Esophagus squamous epithelium (tissue), 5 donors: Measurements from ENCODE around the gene SLC19A2. TPM values are rescaled to one million over a fixed set of nuclear protein-coding genes. Genes with fewer than 3 reads are reported as not detected.

Experiments used
- DNase-seq: peaks from one replicate; lab custom pipeline; 2025; lab: John Stamatoyannopoulos, UW
- H3K27ac ChIP-seq, 4 donors: fragments of 200-600 bp; sonication (generic); one replicate each; pipeline ENCODE4 v1.5.1; 2016 to 2019; ENCODE audit warnings: mild to moderate bottlenecking in 1 of 4
- H3K27me3 ChIP-seq, 4 donors: fragments of 200-600 bp; sonication (generic); 1 replicate in 3 of 4; 2 replicates in 1 of 4; pipeline versions ENCODE4 v1.5.1 to v1.6.0; 2017 to 2021; ENCODE audit warnings: antibody characterized with exemption in 1 of 4
- H3K36me3 ChIP-seq, 3 donors: fragments of 200-600 bp; sonication (generic); one replicate each; pipeline ENCODE4 v1.5.1; 2016 to 2019
- H3K4me1 ChIP-seq, 3 donors: fragments of 200-600 bp; sonication (generic); one replicate each; pipeline ENCODE4 v1.5.1; 2017 to 2019
- H3K4me3 ChIP-seq, 4 donors: fragments of 200-600 bp; sonication (generic); 1 replicate in 3 of 4; 2 replicates in 1 of 4; pipeline ENCODE4 v1.5.1; 2016 to 2019; ENCODE audit warnings: mild to moderate bottlenecking in 2 of 4, moderate library complexity in 1 of 4
- H3K9me3 ChIP-seq, 3 donors: fragments of 200-600 bp; sonication (generic); one replicate each; pipeline ENCODE4 v1.5.1; 2016 to 2019
- CTCF ChIP-seq, 6 experiments: fragments of 450-650 bp in 4 of 6; fragments of 200-600 bp in 2 of 6; sonication (generic) in 2 of 6; IDR thresholded peaks; one replicate each; pipeline ENCODE4 v1.5.1; 2016 to 2019; ENCODE audit warnings: antibody characterized with exemption in 6 of 6, mild to moderate bottlenecking in 4 of 6, moderate library complexity in 4 of 6
- POLR2A ChIP-seq, 4 donors: fragments of 450-650 bp; IDR thresholded peaks; one replicate each; pipeline ENCODE4 v1.6.1; 2017; ENCODE audit warnings: antibody characterized with exemption in 4 of 4, mild to moderate bottlenecking in 4 of 4, moderate library complexity in 3 of 4
- WGBS, 2 donors: methylation state at CpG; one replicate each; pipeline ENCODE4 v1.1.5; 2018; 5-methylcytosine and 5-hydroxymethylcytosine counted together
- intact Hi-C: fragments of 100-400 bp; cut with DNase I; formaldehyde crosslinking; loops from one replicate; pipeline ENCODE4 v1.15.0; 2022
- total RNA-seq, 4 donors: library from RNA; depleted of rRNA; stranded (reverse); fragments of >200 nt; gene quantifications; one replicate each; pipeline ENCODE4 v1.1.0, GENCODE V29; 2016
- donor health status: DM: yes; HTN: yes; CAD: no.

The SLC19A2 gene
- total RNA-seq, 4 donors from 2014 or later: 7.0 to 21.4 (median 11.8) TPM

- 83 to 92% methylated on average over 4 of the region's 4 CpGs for WGBS, 2 donors
- Histone ChIP-seq H3K4me1 (peaks cover 15 to 36% (median 16%) of the 10 kb centered on the region in 3 donors), H3K4me3 (no peak overlapping the region), H3K9me3 (no peaks in the 10 kb centered on the region), H3K27me3 (no peaks in the 10 kb centered on the region), H3K27ac (peak overlapping the region in 1 of 4 donors; percentile 96), H3K36me3 (no peaks in the 10 kb centered on the region)
- intact Hi-C loops: no loop called here
- no peak for DNase-seq
- no peak for TF ChIP-seq POLR2A (IDR thresholded peaks at IDR 0.05)
- no peak for TF ChIP-seq CTCF (IDR thresholded peaks at IDR 0.05)
Observed at GRCh38 chr1:169488157-169488556, 2.4 kb upstream of the SLC19A2 start.

DNA sequence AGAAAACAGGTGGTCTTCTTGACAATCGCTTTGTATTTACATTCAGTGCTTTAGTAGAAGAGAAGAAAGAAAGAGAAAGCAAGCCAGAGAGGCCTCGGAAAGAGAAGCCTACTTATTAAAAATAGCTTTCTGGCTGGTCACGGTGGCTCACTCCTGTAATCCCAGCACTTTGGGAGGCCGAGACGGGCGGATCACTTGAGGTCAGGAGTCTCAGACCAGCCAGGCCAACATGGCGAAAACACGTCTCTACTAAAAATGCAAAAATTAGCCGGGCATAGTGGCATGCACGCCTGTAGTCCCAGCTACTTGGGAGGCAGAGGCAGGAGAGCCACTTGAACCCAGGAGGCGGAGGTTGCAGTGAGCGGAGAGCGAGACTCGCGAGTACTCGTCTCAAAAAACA lies 1.8 kb upstream of the SLC19A2 start:
- no peak for DNase-seq
- WGBS, 2 donors: 87 to 92% methylated on average over 16 of the region's 16 CpGs
- peak overlapping the region; percentile 96 to 99 (median 98) for H3K27ac ChIP-seq
- no peaks in the 10 kb centered on the region for H3K9me3 ChIP-seq
- H3K4me1 ChIP-seq: peaks cover 15 to 42% (median 16%) of the 10 kb centered on the region in 3 donors
- no peaks in the 10 kb centered on the region for H3K27me3 ChIP-seq
- TF ChIP-seq CTCF (IDR thresholded peaks at IDR 0.05): no peak
- no peak for TF ChIP-seq POLR2A (IDR thresholded peaks at IDR 0.05)
- H3K36me3 ChIP-seq: no peaks in the 10 kb centered on the region
- no peak overlapping the region for H3K4me3 ChIP-seq
- intact Hi-C loops: no loop called here

DNA sequence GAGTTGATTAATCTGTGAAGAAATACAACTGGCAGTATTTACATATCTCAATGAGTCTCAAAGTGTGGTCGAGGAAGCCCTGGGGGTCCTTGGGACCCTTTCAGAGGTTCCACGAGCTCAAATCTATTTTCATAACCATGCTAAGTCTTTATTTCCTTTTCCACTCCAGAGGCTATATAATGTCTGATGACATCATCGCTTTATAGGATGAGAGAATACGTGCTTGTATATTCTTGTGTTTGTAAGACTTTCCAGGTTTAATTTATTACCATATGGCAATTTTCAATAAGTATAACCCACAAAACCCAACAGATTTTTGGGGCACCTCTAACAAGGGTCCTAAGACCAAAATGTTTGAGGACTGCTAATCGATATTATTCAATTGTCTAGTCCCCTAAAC lies 1.4 kb upstream of the SLC19A2 start:
- Histone ChIP-seq H3K4me1 (peaks cover 15 to 44% (median 16%) of the 10 kb centered on the region in 3 donors), H3K27ac (peak overlapping the region; percentile 96 to 99 (median 98)), H3K36me3 (no peaks in the 10 kb centered on the region), H3K9me3 (no peaks in the 10 kb centered on the region), H3K4me3 (peak overlapping the region in 2 of 4 donors; percentile 87 to 97), H3K27me3 (no peaks in the 10 kb centered on the region)
- intact Hi-C loops: no loop called here
- WGBS, 2 donors: 64 to 76% methylated on average over 5 of the region's 5 CpGs
- TF ChIP-seq CTCF (IDR thresholded peaks at IDR 0.05) (no peak), POLR2A (IDR thresholded peaks at IDR 0.05) (no peak)
- no peak for DNase-seq

DNA sequence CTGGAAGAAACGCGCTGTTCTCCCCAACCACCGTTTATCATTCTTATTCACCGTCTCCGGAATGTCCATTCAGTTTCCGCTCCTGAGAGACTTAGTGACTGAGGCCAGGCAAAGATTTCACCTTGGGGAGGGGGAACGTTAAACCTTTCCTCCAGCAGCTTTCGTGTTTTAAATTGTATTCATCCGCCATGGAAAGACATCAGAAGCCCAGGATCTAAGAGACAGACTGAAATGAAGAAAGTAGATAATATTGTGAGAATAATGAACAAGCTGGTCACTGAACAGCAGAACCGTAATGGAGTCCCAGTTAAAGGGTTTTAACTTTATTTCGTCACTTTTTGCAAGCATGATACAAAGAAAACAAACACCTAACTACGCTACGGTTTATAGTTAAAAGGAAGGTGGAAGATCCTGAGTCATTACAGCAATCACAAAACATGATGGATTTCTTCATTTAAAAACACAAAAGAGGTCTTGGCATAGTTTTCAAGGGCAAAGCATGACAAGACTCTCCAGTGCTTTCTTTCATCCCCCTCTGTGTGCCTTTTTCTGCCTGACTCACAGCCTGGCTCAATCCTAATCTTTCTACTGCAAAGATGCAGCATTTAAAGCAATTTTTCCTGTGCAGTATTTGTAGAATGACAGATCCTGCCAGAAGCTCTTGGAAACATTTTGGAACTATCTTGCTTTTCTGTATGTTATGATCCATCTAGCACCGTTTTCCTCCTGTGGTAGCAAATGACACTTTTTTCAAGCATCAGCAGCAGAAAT lies 722 bp upstream of the SLC19A2 start:
- peaks cover 15 to 44% (median 16%) of the 10 kb centered on the region in 3 donors for H3K4me1 ChIP-seq
- H3K27ac ChIP-seq: peak overlapping the region; percentile 96 to 99 (median 98)
- WGBS, 2 donors: 2 to 3% methylated on average over 8 to 11 of the region's 14 CpGs
- intact Hi-C loops: no loop called here
- H3K27me3 ChIP-seq: no peaks in the 10 kb centered on the region
- H3K36me3 ChIP-seq: no peaks in the 10 kb centered on the region
- no peaks in the 10 kb centered on the region for H3K9me3 ChIP-seq
- H3K4me3 ChIP-seq: peak overlapping the region; percentile 73 to 97 (median 82)
- TF ChIP-seq POLR2A (IDR thresholded peaks at IDR 0.05): no peak
- no peak for TF ChIP-seq CTCF (IDR thresholded peaks at IDR 0.05)
- DNase-seq: no peak

GRCh38 chr1:169484683-169485430 lies 887 bp downstream of the SLC19A2 start:
- Histone ChIP-seq H3K9me3 (no peaks in the 10 kb centered on the region), H3K27me3 (no peaks in the 10 kb centered on the region), H3K36me3 (no peaks in the 10 kb centered on the region), H3K4me1 (peaks cover 15 to 44% (median 16%) of the 10 kb centered on the region in 3 donors), H3K4me3 (peak overlapping the region; percentile 73 to 97 (median 82)), H3K27ac (peak overlapping the region; percentile 96 to 99 (median 98))
- no peak for DNase-seq
- intact Hi-C loops: no loop called here
- WGBS, 2 donors: 14 to 17% methylated on average over 13 to 15 of the region's 15 CpGs
- TF ChIP-seq POLR2A (IDR thresholded peaks at IDR 0.05): no peak
- no peak for TF ChIP-seq CTCF (IDR thresholded peaks at IDR 0.05)
